ENCODE data around the gene C5orf58.

Gene C5orf58

DNA sequence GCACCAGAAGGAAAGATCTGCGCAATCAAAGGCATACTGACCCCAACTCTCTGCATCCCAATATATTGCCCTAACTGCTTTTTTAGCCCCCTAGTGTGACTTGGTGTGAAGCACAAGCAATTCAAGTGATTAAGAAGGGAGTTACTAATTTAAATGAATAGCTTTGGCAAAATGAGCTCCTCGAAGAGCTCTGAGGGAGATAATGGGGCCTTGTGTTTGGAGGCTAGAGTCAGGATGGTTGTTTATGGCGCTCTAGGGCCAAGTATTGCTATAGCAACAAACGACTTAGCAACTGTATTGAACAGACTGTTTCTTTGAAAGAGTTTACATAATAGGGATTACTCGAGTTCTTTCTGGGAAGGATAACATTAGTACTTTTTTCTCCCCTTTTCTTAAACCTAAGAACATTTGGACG lies 11.5 kb upstream of the C5orf58 start:
- 90% methylated on average over 1 of the region's 6 CpGs for WGBS (ENCODE audit: insufficient coverage)
- ChIA-PET POLR2A (no interaction called here), CTCF (interaction anchor here (0.6 to 7.1 kb wide), 12 partner anchors 9 to 1178 kb away, joined by 3 to 38 read pairs (median 4); no protein-coding TSS in a partner anchor)

DNA sequence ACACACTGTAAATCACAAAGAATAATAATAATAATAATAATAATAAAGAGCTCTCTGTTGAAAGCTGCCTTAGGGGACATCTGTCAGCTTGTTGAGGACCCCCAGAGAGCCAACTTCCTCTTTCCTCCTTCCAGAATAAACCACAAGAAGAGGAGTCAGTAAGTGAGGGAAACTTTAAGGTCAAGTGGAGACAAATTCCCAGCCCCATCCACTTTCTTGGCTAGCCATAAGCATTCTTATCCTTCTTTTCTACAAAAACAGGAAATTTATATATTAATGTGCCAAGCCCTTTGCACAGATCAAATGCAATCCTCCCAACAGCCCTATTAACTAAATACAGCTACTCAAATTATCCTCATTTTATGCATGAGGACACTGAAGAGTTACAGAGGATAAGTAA lies 9.4 kb upstream of the C5orf58 start:
- no peak overlapping the region for H3K4me3 ChIP-seq (ENCODE audit: control insufficient read depth in 1 of 7, extremely low read depth in 1 of 7, insufficient read depth in 4 of 7, low read depth in 2 of 7, low read length in 6 of 7)
- no peak overlapping the region for H3K27ac ChIP-seq (ENCODE audit: insufficient read depth in 1 of 2, low read depth in 1 of 2, low read length in 2 of 2, poor library complexity in 1 of 2, severe bottlenecking in 2 of 2)
- no peaks in the 10 kb centered on the region for H3K36me3 ChIP-seq (ENCODE audit: control insufficient read depth in 4 of 4, insufficient read depth in 4 of 4, low read length in 3 of 4)
- CTCF ChIA-PET: interaction anchor here (0.7 to 7.7 kb wide), 9 partner anchors 13 to 200 kb away, joined by 3 to 87 read pairs (median 4); no protein-coding TSS in a partner anchor
- peak in 2 of 3 donors; percentile 2 to 27 for DNase-seq
- POLR2A ChIA-PET: no interaction called here
- no peaks in the 10 kb centered on the region for H3K27me3 ChIP-seq (replicated peaks in 2 of 5; ENCODE audit: control insufficient read depth in 4 of 5, insufficient read depth in 5 of 5, low read length in 4 of 5)
- H3K9me3 ChIP-seq (ENCODE audit: control extremely low read depth in 1 of 5, control insufficient read depth in 4 of 5, insufficient read depth in 2 of 5, low read depth in 1 of 5, low read length in 4 of 5): no peaks in the 10 kb centered on the region
- H3K4me1 ChIP-seq (ENCODE audit: control extremely low read depth in 1 of 4, control insufficient read depth in 4 of 4, insufficient read depth in 4 of 4, low read length in 3 of 4): peaks cover 0 to 13% (median 6%) of the 10 kb centered on the region in 4 experiments

More for the DNA sequence above, 11.5 kb upstream of the C5orf58 start:
- peak in 2 of 3 donors; percentile 2 to 3 for DNase-seq
- H3K4me1 ChIP-seq (ENCODE audit: control extremely low read depth in 1 of 4, control insufficient read depth in 4 of 4, insufficient read depth in 4 of 4, low read length in 3 of 4): peaks cover 0 to 13% (median 6%) of the 10 kb centered on the region in 4 experiments
- no peak overlapping the region for H3K27ac ChIP-seq (ENCODE audit: insufficient read depth in 1 of 2, low read depth in 1 of 2, low read length in 2 of 2, poor library complexity in 1 of 2, severe bottlenecking in 2 of 2)
- no peaks in the 10 kb centered on the region for H3K9me3 ChIP-seq (ENCODE audit: control extremely low read depth in 1 of 5, control insufficient read depth in 4 of 5, insufficient read depth in 2 of 5, low read depth in 1 of 5, low read length in 4 of 5)
- no peaks in the 10 kb centered on the region for H3K36me3 ChIP-seq (ENCODE audit: control insufficient read depth in 4 of 4, insufficient read depth in 4 of 4, low read length in 3 of 4)
- no peaks in the 10 kb centered on the region for H3K27me3 ChIP-seq (replicated peaks in 2 of 5; ENCODE audit: control insufficient read depth in 4 of 5, insufficient read depth in 5 of 5, low read length in 4 of 5)
- H3K4me3 ChIP-seq (ENCODE audit: control insufficient read depth in 1 of 7, extremely low read depth in 1 of 7, insufficient read depth in 4 of 7, low read depth in 2 of 7, low read length in 6 of 7): no peak overlapping the region

DNA sequence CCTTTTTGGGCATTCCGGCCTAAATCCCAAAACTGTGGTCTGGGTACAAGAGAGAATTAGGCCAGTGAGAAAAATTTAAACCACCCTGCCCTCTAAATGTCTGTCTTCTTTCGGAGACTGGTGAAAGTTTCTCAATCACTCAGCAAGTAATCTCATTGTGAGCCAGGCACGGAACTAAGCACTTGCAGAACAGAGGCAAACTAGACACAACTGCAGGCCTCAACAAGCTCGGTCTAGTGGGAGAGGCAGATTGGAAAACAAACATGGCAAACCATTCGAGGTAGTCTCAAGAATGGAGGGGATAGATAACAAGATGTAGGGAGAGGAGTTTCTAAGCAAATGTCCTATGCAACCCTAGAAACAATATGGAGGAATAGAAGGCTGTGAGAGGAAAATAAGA lies 8.9 kb upstream of the C5orf58 start:
- no peaks in the 10 kb centered on the region for H3K9me3 ChIP-seq (ENCODE audit: control extremely low read depth in 1 of 5, control insufficient read depth in 4 of 5, insufficient read depth in 2 of 5, low read depth in 1 of 5, low read length in 4 of 5)
- no peaks in the 10 kb centered on the region for H3K27me3 ChIP-seq (replicated peaks in 2 of 5; ENCODE audit: control insufficient read depth in 4 of 5, insufficient read depth in 5 of 5, low read length in 4 of 5)
- ChIA-PET POLR2A (no interaction called here), CTCF (interaction anchor here (0.7 to 7.7 kb wide), 12 partner anchors 13 to 348 kb away, joined by 3 to 87 read pairs (median 4); no protein-coding TSS in a partner anchor)
- no peak for DNase-seq
- no peak overlapping the region for H3K4me3 ChIP-seq (ENCODE audit: control insufficient read depth in 1 of 7, extremely low read depth in 1 of 7, insufficient read depth in 4 of 7, low read depth in 2 of 7, low read length in 6 of 7)
- WGBS (ENCODE audit: insufficient coverage): 89% methylated on average over 5 of the region's 5 CpGs
- no peak overlapping the region for H3K27ac ChIP-seq (ENCODE audit: insufficient read depth in 1 of 2, low read depth in 1 of 2, low read length in 2 of 2, poor library complexity in 1 of 2, severe bottlenecking in 2 of 2)
- H3K36me3 ChIP-seq (ENCODE audit: control insufficient read depth in 4 of 4, insufficient read depth in 4 of 4, low read length in 3 of 4): no peaks in the 10 kb centered on the region
- peaks cover 0 to 13% (median 5%) of the 10 kb centered on the region in 4 experiments for H3K4me1 ChIP-seq (ENCODE audit: control extremely low read depth in 1 of 4, control insufficient read depth in 4 of 4, insufficient read depth in 4 of 4, low read length in 3 of 4)

GRCh38 chr5:170225326-170226128 lies 7.3 kb upstream of the C5orf58 start:
- H3K9me3 ChIP-seq (ENCODE audit: control extremely low read depth in 1 of 5, control insufficient read depth in 4 of 5, insufficient read depth in 2 of 5, low read depth in 1 of 5, low read length in 4 of 5): no peaks in the 10 kb centered on the region
- H3K4me1 ChIP-seq (ENCODE audit: control extremely low read depth in 1 of 4, control insufficient read depth in 4 of 4, insufficient read depth in 4 of 4, low read length in 3 of 4): peaks cover 0 to 4% (median 2%) of the 10 kb centered on the region in 4 experiments
- 53% methylated on average over 5 of the region's 7 CpGs for WGBS (ENCODE audit: insufficient coverage)
- ChIA-PET CTCF (interaction anchor here (0.7 to 7.7 kb wide), 27 partner anchors 8 to 405 kb away, joined by 3 to 87 read pairs (median 4); no protein-coding TSS in a partner anchor), POLR2A (no interaction called here)
- H3K4me3 ChIP-seq (ENCODE audit: control insufficient read depth in 1 of 7, extremely low read depth in 1 of 7, insufficient read depth in 4 of 7, low read depth in 2 of 7, low read length in 6 of 7): no peak overlapping the region
- H3K36me3 ChIP-seq (ENCODE audit: control insufficient read depth in 4 of 4, insufficient read depth in 4 of 4, low read length in 3 of 4): no peaks in the 10 kb centered on the region
- peak; percentile 60 to 78 (median 68) for DNase-seq
- H3K27ac ChIP-seq (ENCODE audit: insufficient read depth in 1 of 2, low read depth in 1 of 2, low read length in 2 of 2, poor library complexity in 1 of 2, severe bottlenecking in 2 of 2): no peak overlapping the region
- H3K27me3 ChIP-seq (replicated peaks in 2 of 5; ENCODE audit: control insufficient read depth in 4 of 5, insufficient read depth in 5 of 5, low read length in 4 of 5): no peaks in the 10 kb centered on the region

DNA sequence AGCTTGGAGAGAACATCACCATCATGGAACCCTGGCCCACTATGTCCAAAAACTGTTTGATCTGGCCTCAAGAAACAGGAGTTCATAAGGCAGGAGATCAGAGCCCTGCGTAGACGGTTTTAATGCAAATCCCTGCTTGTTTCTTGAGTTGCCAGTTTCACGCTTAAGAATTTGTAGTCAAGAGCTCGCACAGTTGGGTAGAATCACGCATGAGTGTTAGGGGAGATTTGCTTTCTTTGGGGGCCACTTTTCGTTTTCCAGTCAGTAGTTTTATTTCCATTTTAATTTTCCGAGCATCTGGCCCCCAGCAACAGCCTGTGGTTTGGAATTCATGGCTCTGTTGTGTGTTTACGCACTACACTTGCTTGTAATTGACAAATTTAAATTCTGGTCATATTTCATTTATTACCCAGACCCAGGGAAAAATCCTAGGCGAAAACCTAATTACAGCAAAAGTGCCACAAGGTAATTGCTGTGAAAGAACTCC lies 6.6 kb upstream of the C5orf58 start:
- Histone ChIP-seq H3K4me3 (ENCODE audit: control insufficient read depth in 1 of 7, extremely low read depth in 1 of 7, insufficient read depth in 4 of 7, low read depth in 2 of 7, low read length in 6 of 7) (no peak overlapping the region), H3K27me3 (replicated peaks in 2 of 5; ENCODE audit: control insufficient read depth in 4 of 5, insufficient read depth in 5 of 5, low read length in 4 of 5) (no peaks in the 10 kb centered on the region), H3K36me3 (ENCODE audit: control insufficient read depth in 4 of 4, insufficient read depth in 4 of 4, low read length in 3 of 4) (no peaks in the 10 kb centered on the region), H3K4me1 (ENCODE audit: control extremely low read depth in 1 of 4, control insufficient read depth in 4 of 4, insufficient read depth in 4 of 4, low read length in 3 of 4) (peaks cover 0 to 4% (median 2%) of the 10 kb centered on the region in 4 experiments), H3K27ac (ENCODE audit: insufficient read depth in 1 of 2, low read depth in 1 of 2, low read length in 2 of 2, poor library complexity in 1 of 2, severe bottlenecking in 2 of 2) (no peak overlapping the region), H3K9me3 (ENCODE audit: control extremely low read depth in 1 of 5, control insufficient read depth in 4 of 5, insufficient read depth in 2 of 5, low read depth in 1 of 5, low read length in 4 of 5) (no peaks in the 10 kb centered on the region)
- WGBS (ENCODE audit: insufficient coverage): 94% methylated on average over 6 of the region's 9 CpGs
- POLR2A ChIA-PET: no interaction called here
- DNase-seq: no peak
- CTCF ChIA-PET: interaction anchor here (1.0 to 7.7 kb wide), 28 partner anchors 8 to 527 kb away, joined by 3 to 87 read pairs (median 4); no protein-coding TSS in a partner anchor

DNA sequence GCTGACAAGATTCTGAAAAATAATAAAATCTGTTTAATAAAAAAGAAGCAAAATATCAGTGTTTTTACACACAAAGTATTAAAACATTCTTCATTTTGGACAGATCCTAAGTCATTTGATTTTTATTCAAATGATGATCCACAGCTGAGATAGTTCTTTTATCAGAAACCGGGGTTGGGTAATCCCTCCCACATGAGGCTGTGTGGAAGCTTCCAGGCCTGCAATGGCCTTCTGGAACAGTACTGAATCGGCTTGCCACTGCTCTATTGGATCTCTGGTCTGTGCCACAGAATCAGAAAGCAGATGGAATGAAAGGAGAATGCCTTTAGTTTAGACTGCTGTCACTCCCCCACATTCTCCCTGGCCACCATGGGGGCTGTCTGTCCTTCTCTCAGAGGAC lies 6.1 kb upstream of the C5orf58 start:
- ChIA-PET CTCF (interaction anchor here (1.0 to 7.7 kb wide), 20 partner anchors 9 to 527 kb away, joined by 3 to 87 read pairs (median 5); no protein-coding TSS in a partner anchor), POLR2A (no interaction called here)
- 94% methylated on average over 2 of the region's 2 CpGs for WGBS (ENCODE audit: insufficient coverage)
- no peaks in the 10 kb centered on the region for H3K27me3 ChIP-seq (replicated peaks in 2 of 5; ENCODE audit: control insufficient read depth in 4 of 5, insufficient read depth in 5 of 5, low read length in 4 of 5)
- no peaks in the 10 kb centered on the region for H3K9me3 ChIP-seq (ENCODE audit: control extremely low read depth in 1 of 5, control insufficient read depth in 4 of 5, insufficient read depth in 2 of 5, low read depth in 1 of 5, low read length in 4 of 5)
- no peak overlapping the region for H3K4me3 ChIP-seq (ENCODE audit: control insufficient read depth in 1 of 7, extremely low read depth in 1 of 7, insufficient read depth in 4 of 7, low read depth in 2 of 7, low read length in 6 of 7)
- peaks cover 0 to 4% (median 2%) of the 10 kb centered on the region in 4 experiments for H3K4me1 ChIP-seq (ENCODE audit: control extremely low read depth in 1 of 4, control insufficient read depth in 4 of 4, insufficient read depth in 4 of 4, low read length in 3 of 4)
- no peak overlapping the region for H3K27ac ChIP-seq (ENCODE audit: insufficient read depth in 1 of 2, low read depth in 1 of 2, low read length in 2 of 2, poor library complexity in 1 of 2, severe bottlenecking in 2 of 2)
- no peak for DNase-seq
- no peaks in the 10 kb centered on the region for H3K36me3 ChIP-seq (ENCODE audit: control insufficient read depth in 4 of 4, insufficient read depth in 4 of 4, low read length in 3 of 4)
